Neutrophil (primary cell): ENCODE data around the gene ZPR1.

Experiments used
- H3K27ac ChIP-seq: fragments of 200-600 bp; sonication (generic); 2 replicates; pipeline ENCODE4 v1.5.1; 2016; ENCODE audit warnings: mild to moderate bottlenecking, moderate library complexity
- H3K27me3 ChIP-seq: fragments of 200-600 bp; sonication (generic); 2 replicates; pipeline ENCODE4 v1.6.0; 2016; ENCODE audit warnings: mild to moderate bottlenecking
- H3K36me3 ChIP-seq: fragments of 200-600 bp; sonication (generic); 2 replicates; pipeline ENCODE4 v1.5.1; 2017
- H3K4me1 ChIP-seq, 2 experiments: fragments of 200-600 bp in 1 of 2; sonication (generic) in 1 of 2; 1 replicate in 1 of 2; 2 replicates in 1 of 2; pipeline versions ENCODE4 v1.5.1 to v1.6.1; 2013 to 2016; ENCODE audit warnings: low read depth in 1 of 2, low read length in 1 of 2, mild to moderate bottlenecking in 1 of 2, moderate library complexity in 1 of 2; ENCODE audit not compliant: control insufficient read depth in 1 of 2, insufficient read depth in 1 of 2
- H3K4me3 ChIP-seq, 2 experiments: fragments of 200-600 bp in 1 of 2; sonication (generic) in 1 of 2; 1 replicate in 1 of 2; 2 replicates in 1 of 2; pipeline ENCODE4 v1.5.1; 2013 to 2016; ENCODE audit warnings: low read depth in 1 of 2, low read length in 1 of 2, mild to moderate bottlenecking in 1 of 2, moderate library complexity in 1 of 2
- H3K9me3 ChIP-seq: fragments of 200-600 bp; sonication (generic); 2 replicates; pipeline ENCODE4 v1.5.1; 2016
- TF ChIP-seq, protein P1 (sequence below): fragments of 200-600 bp; sonication (generic); IDR thresholded peaks from 2 replicates; pipeline ENCODE4 v1.5.1; 2016; ENCODE audit warnings: antibody characterized with exemption

The ZPR1 gene

DNA sequence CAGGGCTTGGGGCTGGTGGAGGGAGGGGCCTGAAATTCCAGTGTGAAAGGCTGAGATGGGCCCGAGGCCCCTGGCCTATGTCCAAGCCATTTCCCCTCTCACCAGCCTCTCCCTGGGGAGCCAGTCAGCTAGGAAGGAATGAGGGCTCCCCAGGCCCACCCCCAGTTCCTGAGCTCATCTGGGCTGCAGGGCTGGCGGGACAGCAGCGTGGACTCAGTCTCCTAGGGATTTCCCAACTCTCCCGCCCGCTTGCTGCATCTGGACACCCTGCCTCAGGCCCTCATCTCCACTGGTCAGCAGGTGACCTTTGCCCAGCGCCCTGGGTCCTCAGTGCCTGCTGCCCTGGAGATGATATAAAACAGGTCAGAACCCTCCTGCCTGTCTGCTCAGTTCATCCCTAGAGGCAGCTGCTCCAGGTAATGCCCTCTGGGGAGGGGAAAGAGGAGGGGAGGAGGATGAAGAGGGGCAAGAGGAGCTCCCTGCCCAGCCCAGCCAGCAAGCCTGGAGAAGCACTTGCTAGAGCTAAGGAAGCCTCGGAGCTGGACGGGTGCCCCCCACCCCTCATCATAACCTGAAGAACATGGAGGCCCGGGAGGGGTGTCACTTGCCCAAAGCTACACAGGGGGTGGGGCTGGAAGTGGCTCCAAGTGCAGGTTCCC, 41.8 kb upstream of the ZPR1 start, which contains the start of gene APOC3:
TSS of gene APOC3 (plus strand) at position 383 of the 659 bp plus-strand sequence. CDS start 676 bp downstream, outside the sequence.
- TF ChIP-seq, protein P1, sequence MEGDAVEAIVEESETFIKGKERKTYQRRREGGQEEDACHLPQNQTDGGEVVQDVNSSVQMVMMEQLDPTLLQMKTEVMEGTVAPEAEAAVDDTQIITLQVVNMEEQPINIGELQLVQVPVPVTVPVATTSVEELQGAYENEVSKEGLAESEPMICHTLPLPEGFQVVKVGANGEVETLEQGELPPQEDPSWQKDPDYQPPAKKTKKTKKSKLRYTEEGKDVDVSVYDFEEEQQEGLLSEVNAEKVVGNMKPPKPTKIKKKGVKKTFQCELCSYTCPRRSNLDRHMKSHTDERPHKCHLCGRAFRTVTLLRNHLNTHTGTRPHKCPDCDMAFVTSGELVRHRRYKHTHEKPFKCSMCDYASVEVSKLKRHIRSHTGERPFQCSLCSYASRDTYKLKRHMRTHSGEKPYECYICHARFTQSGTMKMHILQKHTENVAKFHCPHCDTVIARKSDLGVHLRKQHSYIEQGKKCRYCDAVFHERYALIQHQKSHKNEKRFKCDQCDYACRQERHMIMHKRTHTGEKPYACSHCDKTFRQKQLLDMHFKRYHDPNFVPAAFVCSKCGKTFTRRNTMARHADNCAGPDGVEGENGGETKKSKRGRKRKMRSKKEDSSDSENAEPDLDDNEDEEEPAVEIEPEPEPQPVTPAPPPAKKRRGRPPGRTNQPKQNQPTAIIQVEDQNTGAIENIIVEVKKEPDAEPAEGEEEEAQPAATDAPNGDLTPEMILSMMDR, result no peak
- Histone ChIP-seq H3K27me3 (peaks cover 1% of the 10 kb centered on the region), H3K27ac (no peak within 1 kb of the TSS), H3K4me1 (no peaks in the 10 kb centered on the region), H3K9me3 (no peaks in the 10 kb centered on the region), H3K36me3 (no peaks in the 10 kb centered on the region), H3K4me3 (no peak within 1 kb of the TSS)

DNA sequence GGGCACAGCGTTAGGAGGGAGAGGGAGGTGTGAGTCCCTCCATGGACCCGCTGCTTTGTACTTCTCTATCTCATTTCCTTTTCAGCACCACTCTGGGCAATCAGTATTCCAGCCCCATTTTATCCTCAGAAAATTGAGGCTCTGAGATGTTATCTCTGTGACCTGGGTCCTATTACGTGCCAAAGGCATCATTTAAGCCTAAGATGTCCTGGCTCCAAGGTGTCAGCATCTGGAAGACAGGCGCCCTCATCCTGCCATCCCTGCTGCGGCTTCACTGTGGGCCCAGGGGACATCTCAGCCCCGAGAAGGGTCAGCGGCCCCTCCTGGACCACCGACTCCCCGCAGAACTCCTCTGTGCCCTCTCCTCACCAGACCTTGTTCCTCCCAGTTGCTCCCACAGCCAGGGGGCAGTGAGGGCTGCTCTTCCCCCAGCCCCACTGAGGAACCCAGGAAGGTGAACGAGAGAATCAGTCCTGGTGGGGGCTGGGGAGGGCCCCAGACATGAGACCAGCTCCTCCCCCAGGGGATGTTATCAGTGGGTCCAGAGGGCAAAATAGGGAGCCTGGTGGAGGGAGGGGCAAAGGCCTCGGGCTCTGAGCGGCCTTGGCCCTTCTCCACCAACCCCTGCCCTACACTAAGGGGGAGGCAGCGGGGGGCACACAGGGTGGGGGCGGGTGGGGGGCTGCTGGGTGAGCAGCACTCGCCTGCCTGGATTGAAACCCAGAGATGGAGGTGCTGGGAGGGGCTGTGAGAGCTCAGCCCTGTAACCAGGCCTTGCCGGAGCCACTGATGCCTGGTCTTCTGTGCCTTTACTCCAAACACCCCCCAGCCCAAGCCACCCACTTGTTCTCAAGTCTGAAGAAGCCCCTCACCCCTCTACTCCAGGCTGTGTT, 41.1 kb upstream of the ZPR1 start:
- H3K27me3 ChIP-seq, result no peaks in the 10 kb centered on the region
- TF ChIP-seq, protein P1, result no peak
- no peaks in the 10 kb centered on the region for H3K9me3 ChIP-seq
- H3K27ac ChIP-seq, result no peak overlapping the region
- no peaks in the 10 kb centered on the region for H3K36me3 ChIP-seq
- no peak overlapping the region for H3K4me3 ChIP-seq
- no peaks in the 10 kb centered on the region for H3K4me1 ChIP-seq

DNA sequence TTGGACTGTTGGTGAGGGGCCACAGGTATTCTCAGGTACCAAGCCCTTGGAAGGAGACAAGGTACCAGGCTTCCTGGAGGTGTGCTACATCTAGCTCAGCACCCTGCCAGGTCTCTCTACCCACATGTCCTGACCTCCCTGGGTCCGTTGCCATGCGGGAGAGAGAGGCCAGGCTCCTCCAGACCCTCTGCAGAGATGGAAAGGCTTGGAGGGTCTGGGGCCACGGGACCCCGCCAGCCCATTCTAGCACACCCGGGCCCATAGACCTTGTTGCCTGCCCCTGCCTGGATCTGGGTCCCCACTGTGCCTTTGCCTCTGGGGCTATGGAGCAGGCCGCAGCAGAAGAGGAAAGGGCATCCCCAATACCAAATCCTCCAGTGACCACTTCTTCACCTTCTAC, 39.6 kb upstream of the ZPR1 start:
- H3K27ac ChIP-seq, result no peak overlapping the region
- H3K9me3 ChIP-seq, result no peaks in the 10 kb centered on the region
- no peaks in the 10 kb centered on the region for H3K36me3 ChIP-seq
- no peaks in the 10 kb centered on the region for H3K27me3 ChIP-seq
- TF ChIP-seq, protein P1, result no peak
- H3K4me1 ChIP-seq, result no peaks in the 10 kb centered on the region
- no peak overlapping the region for H3K4me3 ChIP-seq

DNA sequence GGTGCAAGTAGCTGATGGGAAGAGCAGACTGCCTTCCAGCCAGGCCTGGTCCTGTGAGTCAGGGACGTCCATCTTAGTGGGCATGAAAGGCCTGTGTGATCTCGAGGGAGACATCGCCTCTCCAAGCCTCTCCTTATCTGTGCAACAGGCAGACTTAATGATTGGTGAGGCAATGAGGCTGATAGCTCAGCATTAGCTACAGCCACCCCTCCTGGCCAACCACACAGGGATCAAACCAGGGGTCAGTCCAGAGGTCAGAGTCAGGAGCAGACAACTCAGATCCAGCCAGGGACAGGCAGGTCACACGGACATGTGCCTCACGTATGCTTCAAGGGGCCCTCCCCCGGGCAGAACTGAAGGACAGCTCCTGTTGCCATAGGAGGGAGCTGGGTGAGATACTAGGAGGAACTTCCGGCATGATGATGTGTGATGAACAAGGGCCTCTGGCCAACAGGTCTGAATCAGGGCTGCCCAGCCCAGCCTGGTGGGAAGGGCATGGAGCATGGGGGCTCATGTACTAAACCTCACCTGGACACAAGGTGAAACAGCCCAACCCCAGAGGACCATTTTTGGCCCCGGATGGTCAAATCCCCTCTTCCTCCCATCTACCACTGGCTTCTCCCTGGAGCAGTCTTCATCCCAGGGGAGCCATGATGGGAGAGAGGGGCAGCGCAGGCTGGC, 39.1 kb upstream of the ZPR1 start:
- Histone ChIP-seq H3K4me1 (no peaks in the 10 kb centered on the region), H3K9me3 (no peaks in the 10 kb centered on the region), H3K36me3 (no peaks in the 10 kb centered on the region), H3K27me3 (no peaks in the 10 kb centered on the region), H3K27ac (no peak overlapping the region), H3K4me3 (no peak overlapping the region)
- TF ChIP-seq, protein P1, result no peak

DNA sequence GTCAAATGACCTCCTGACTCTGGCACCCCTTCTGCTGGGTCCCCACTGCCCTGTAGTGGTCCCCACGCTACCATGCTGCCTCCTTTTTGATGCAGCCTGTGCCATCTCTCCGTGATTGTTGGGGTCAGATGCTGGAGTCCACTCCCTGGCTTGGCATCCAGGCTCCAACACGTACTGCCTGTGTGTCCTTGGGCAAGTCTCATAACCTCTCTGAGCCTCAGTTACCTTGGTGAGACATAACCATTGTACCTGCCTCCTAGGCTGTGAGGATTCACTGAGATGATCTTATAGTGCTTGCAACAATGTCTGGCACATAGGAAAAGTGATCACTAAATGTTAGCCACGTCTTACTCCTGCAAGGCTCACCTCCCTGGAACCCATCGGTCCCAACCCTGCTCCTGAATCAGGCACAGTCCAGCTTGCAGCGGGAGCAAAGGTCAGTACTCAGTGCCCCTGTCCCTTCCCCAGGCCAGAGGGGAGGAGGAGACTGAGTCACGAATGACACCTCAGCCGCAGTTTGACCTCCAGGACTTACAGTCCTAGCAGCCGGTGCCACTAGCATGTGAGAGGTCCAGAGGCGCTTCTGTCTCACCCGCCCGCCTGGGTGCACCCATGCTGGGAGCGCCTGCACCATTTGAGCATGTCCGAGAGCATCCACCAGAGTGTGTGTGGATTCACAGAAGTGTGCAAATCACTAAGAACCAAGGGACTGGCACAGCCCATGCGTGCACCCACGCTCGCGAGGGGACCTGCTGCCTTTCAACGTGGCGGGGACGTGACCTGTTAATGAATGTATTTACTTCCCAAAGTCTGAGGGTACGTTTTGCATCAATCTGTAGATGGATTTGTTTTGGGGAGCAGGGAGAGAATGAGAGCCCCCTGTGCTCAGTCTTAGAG, 38.3 kb upstream of the ZPR1 start:
- Histone ChIP-seq H3K36me3 (no peaks in the 10 kb centered on the region), H3K9me3 (no peaks in the 10 kb centered on the region), H3K27ac (no peak overlapping the region), H3K27me3 (no peaks in the 10 kb centered on the region), H3K4me3 (no peak overlapping the region), H3K4me1 (no peaks in the 10 kb centered on the region)
- TF ChIP-seq, protein P1, result no peak
